ENCODE measurements around the gene CEP72.

CEP72 gene

GRCh38 chr5:640461-641330, 28.6 kb downstream of the CEP72 start:
- DNase-seq = no peak

- no peak for DNase-seq
Observed at GRCh38 chr5:641331-641765, 29.2 kb downstream of the CEP72 start.

GRCh38 chr5:642481-642880, 30.3 kb downstream of the CEP72 start:
- no peak for DNase-seq

- DNase-seq = no peak
Observed at GRCh38 chr5:643351-643801, 31.2 kb downstream of the CEP72 start.

GRCh38 chr5:643811-644271, 31.7 kb downstream of the CEP72 start:
- no peak for DNase-seq

GRCh38 chr5:644509-644908, 32.4 kb downstream of the CEP72 start:
- DNase-seq = no peak

GRCh38 chr5:644971-645370, 32.8 kb downstream of the CEP72 start:
- DNase-seq = no peak

GRCh38 chr5:645421-645820, 33.3 kb downstream of the CEP72 start:
- DNase-seq = no peak

GRCh38 chr5:646396-647201, 34.5 kb downstream of the CEP72 start:
- DNase-seq = no peak

- no peak for DNase-seq
Observed at GRCh38 chr5:647311-647710, 35.2 kb downstream of the CEP72 start.

- no peak for DNase-seq
Observed at GRCh38 chr5:647727-648126, 35.6 kb downstream of the CEP72 start.

GRCh38 chr5:651296-652022, 39.3 kb downstream of the CEP72 start:
- no peak for DNase-seq

- no peak for DNase-seq
Observed at GRCh38 chr5:652023-652515, 39.9 kb downstream of the CEP72 start.

GRCh38 chr5:652773-653350, 40.7 kb downstream of the CEP72 start:
- no peak for DNase-seq

- DNase-seq = no peak
Observed at GRCh38 chr5:654071-654778, 42.1 kb downstream of the CEP72 start.

- DNase-seq = no peak
Observed at GRCh38 chr5:655406-655805, 43.3 kb downstream of the CEP72 start.

GRCh38 chr5:657570-657969, 45.4 kb downstream of the CEP72 start:
- DNase-seq = no peak

GRCh38 chr5:658103-658502, 46.0 kb downstream of the CEP72 start:
- DNase-seq = no peak

GRCh38 chr5:659496-660263, 47.5 kb downstream of the CEP72 start:
- no peak for DNase-seq

- DNase-seq = no peak
Observed at GRCh38 chr5:660491-661030, 48.4 kb downstream of the CEP72 start.
